Stomach (tissue), 4 donors: ENCODE data around the gene HYDIN.

Source experiments
- POLR2A ChIP-seq, 4 donors: fragments of 450-650 bp; IDR thresholded peaks; one replicate each; pipeline ENCODE4 v1.6.1; 2016; ENCODE audit warnings: antibody characterized with exemption in 4 of 4, control low read depth in 2 of 4, mild to moderate bottlenecking in 1 of 4, moderate library complexity in 1 of 4
- POLR2AphosphoS5 ChIP-seq, 3 donors: sonication (generic); formaldehyde crosslinking; IDR thresholded peaks; one replicate each; pipeline ENCODE4 v1.6.1; 2016; ENCODE audit warnings: antibody characterized with exemption in 3 of 3

DNA sequence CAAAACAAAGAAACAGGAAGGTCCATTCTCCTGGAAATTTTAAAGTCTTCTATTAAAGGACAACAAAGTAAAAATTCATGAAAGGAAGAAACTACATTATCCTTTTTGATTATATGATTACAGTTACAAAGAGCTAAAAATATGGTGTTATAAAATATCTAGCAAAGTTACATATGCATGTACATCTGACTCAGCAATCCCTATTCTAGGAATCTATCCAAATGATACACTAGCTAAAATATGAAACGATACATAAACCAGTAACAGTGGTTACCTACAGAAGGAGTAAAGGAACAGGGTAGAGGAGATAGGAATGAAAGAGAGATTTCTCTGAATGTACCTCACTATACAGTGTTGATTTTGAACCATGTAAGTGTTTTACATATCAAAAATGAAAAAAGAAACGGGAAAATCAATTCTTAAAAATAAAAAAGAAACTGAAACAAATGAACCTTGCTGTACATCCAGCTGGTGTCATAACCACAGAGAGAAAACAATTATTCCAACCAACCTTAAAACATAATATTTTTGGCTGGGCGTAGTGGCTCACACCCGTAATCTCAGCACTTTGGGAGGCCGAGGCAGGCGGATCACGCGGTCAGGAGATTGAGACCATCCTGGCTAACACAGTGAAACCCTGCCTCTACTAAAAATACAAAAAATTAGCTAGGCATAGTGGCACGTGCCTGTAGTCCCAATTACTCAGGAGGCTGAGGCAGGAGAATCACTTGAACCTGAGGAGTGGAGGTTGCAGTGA lies 41.4 kb downstream of the HYDIN start:
- no peak for TF ChIP-seq POLR2AphosphoS5 (IDR thresholded peaks at IDR 0.05)
- no peak for TF ChIP-seq POLR2A (IDR thresholded peaks at IDR 0.05)
